Measurements from ENCODE around the gene EVI5.

The EVI5 gene

GRCh38 chr1:92483610-92484471 is 301.1 kb downstream of the EVI5 start:
- peak; percentile 35 for DNase-seq (ENCODE audit: low spot score)

GRCh38 chr1:92482665-92483609 is 302.0 kb downstream of the EVI5 start:
- peak; percentile 50 for DNase-seq (ENCODE audit: low spot score)

- DNase-seq (ENCODE audit: low spot score), result no peak
These were observed 302.8 kb downstream of the EVI5 start for GRCh38 chr1:92481971-92482664.

GRCh38 chr1:92481599-92481925 is 303.3 kb downstream of the EVI5 start:
- DNase-seq (ENCODE audit: low spot score), result no peak

GRCh38 chr1:92480813-92481598 is 303.9 kb downstream of the EVI5 start:
- no peak for DNase-seq (ENCODE audit: low spot score)

GRCh38 chr1:92480200-92480812 is 304.6 kb downstream of the EVI5 start:
- DNase-seq (ENCODE audit: low spot score), result no peak

GRCh38 chr1:92479587-92479986 is 305.3 kb downstream of the EVI5 start:
- DNase-seq (ENCODE audit: low spot score), result no peak

GRCh38 chr1:92478393-92478792 is 306.5 kb downstream of the EVI5 start:
- DNase-seq (ENCODE audit: low spot score), result no peak

GRCh38 chr1:92476071-92476631 is 308.8 kb downstream of the EVI5 start:
- no peak for DNase-seq (ENCODE audit: low spot score)

- no peak for DNase-seq (ENCODE audit: low spot score)
These were observed 309.9 kb downstream of the EVI5 start for GRCh38 chr1:92475029-92475428.

GRCh38 chr1:92473781-92474495 is 311.0 kb downstream of the EVI5 start:
- no peak for DNase-seq (ENCODE audit: low spot score)

GRCh38 chr1:92470216-92470615 is 314.7 kb downstream of the EVI5 start:
- no peak for DNase-seq (ENCODE audit: low spot score)

GRCh38 chr1:92466683-92467352 is 318.1 kb downstream of the EVI5 start:
- DNase-seq (ENCODE audit: low spot score), result no peak

- no peak for DNase-seq (ENCODE audit: low spot score)
These were observed 319.7 kb downstream of the EVI5 start for GRCh38 chr1:92465256-92465647.

- DNase-seq (ENCODE audit: low spot score), result no peak
These were observed 320.2 kb downstream of the EVI5 start for GRCh38 chr1:92464588-92465255.

- peak; percentile 39 for DNase-seq (ENCODE audit: low spot score)
These were observed 323.4 kb downstream of the EVI5 start for GRCh38 chr1:92461364-92462097.

GRCh38 chr1:92459871-92460320 is 325.0 kb downstream of the EVI5 start:
- no peak for DNase-seq (ENCODE audit: low spot score)

Measured in germinal center (tissue), 1 donor.